SJCRH30 (cell line): ENCODE measurements around the gene TC2N. TPM values are rescaled to one million over a fixed set of nuclear protein-coding genes. Genes with fewer than 3 reads are reported as not detected.
"Not testable (repeated sequence)": the region's sequence is repeated elsewhere in the genome, so short reads cannot be mapped to it uniquely, and the experiment has no call there.

Source experiments
- DNase-seq, 2 experiments: peaks; one replicate each; pipeline ENCODE4 v3.0.0-alpha.2; 2015 to 2020
- H3K27ac ChIP-seq: fragments of 250-450 bp; sonication (Bioruptor Pico); 2 replicates; pipeline ENCODE4 v1.5.1; 2020; ENCODE audit warnings: mild to moderate bottlenecking, moderate library complexity
- H3K27me3 ChIP-seq: fragments of 250-450 bp; sonication (Bioruptor Pico); 2 replicates; pipeline ENCODE4 v1.5.1; 2020; ENCODE audit warnings: mild to moderate bottlenecking, moderate library complexity
- H3K36me3 ChIP-seq: fragments of 250-450 bp; sonication (Bioruptor Pico); 2 replicates; pipeline ENCODE4 v1.5.1; 2020; ENCODE audit warnings: mild to moderate bottlenecking, moderate library complexity
- H3K4me1 ChIP-seq: fragments of 250-450 bp; sonication (Bioruptor Pico); 2 replicates; pipeline ENCODE4 v1.5.1; 2020; ENCODE audit warnings: mild to moderate bottlenecking, moderate library complexity
- H3K4me3 ChIP-seq: fragments of 250-450 bp; sonication (Bioruptor Pico); 2 replicates; pipeline ENCODE4 v1.5.1; 2020; ENCODE audit warnings: mild to moderate bottlenecking, moderate library complexity
- H3K9me3 ChIP-seq: fragments of 250-450 bp; sonication (Bioruptor Pico); replicated peaks from 2 replicates; pipeline ENCODE4 v1.5.1; 2020; ENCODE audit warnings: mild to moderate bottlenecking, moderate library complexity
- total RNA-seq: library from RNA; depleted of rRNA; stranded (reverse); fragments of >200 nt; shearing (Covaris generic); gene quantifications from 2 replicates; pipeline ENCODE4 v1.2.3, GENCODE V29; 2014

TC2N gene
- total RNA-seq, 1 experiment from 2014 or later, result 0.26 TPM

DNA sequence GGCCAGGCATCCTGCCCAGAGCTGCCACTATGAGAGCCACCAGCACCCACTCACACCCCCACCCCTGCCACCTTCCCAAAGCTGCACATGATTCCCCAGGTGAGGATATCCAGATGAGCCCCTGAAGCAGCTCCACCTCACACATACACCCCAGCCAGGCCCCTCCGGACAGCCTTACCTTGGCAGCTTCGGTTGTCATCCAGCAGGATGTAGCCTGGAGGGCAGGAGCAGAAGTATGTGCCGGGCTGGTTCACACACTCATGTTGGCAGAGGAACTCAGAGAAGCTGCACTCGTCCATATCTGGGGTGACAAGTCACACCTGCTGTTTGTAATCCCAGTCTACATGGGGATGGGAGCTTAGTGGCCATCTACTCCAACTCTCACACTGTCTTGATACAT lies 15.4 kb upstream of the TC2N start:
- Histone ChIP-seq H3K36me3 (peaks cover 2% of the 10 kb centered on the region; the same call in 1 of the 2 replicates), H3K9me3 (no peaks in the 10 kb centered on the region), H3K27me3 (no peaks in the 10 kb centered on the region), H3K4me3 (no peak overlapping the region), H3K27ac (no peak overlapping the region), H3K4me1 (peaks cover 7% of the 10 kb centered on the region; the same call in 1 of the 2 replicates)
- no peak for DNase-seq

DNA sequence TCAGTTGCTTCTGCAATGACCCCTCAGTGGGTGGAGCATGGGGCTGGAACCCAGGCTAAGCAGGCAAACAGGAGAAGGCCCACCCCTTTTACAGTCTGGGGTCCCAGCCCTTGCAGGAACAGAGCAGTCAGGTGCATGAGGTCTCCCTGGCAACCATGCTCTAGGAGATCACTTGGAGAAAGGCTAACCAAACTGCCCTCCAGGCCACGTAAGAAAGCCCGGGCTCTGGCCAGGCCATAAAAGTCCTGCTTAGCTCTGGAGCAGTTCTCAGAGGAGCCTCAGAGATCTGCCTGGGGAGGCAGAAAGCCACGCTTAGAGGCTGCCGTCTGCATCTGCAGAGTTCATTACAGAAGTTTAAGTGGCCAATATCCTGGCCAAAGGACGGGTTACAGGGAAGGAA lies 15.0 kb upstream of the TC2N start:
- Histone ChIP-seq H3K27ac (no peak overlapping the region), H3K27me3 (no peaks in the 10 kb centered on the region), H3K4me3 (no peak overlapping the region), H3K36me3 (peaks cover 2% of the 10 kb centered on the region; the same call in 1 of the 2 replicates), H3K4me1 (peaks cover 7% of the 10 kb centered on the region; the same call in 1 of the 2 replicates), H3K9me3 (no peaks in the 10 kb centered on the region)
- DNase-seq, result no peak

DNA sequence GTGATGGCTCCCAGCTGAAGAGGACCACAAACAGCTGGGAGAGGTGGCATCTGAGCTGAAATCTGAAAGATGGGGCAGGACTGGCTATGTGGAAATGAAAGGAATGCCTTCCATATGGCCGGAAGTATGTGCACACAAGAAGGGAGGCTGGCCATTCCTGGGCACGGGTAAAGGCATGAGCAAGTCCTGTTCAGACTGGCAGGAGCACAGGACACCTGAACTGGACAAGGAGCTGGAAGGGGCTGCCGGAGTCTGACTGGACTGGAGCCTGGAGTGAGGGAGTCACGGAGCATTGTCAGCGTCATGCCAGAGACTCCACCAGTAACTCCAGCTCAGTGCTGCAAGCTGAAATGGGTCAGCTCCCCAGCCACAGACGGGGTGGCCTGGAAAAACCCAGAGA lies 11.9 kb upstream of the TC2N start:
- Histone ChIP-seq H3K9me3 (no peaks in the 10 kb centered on the region), H3K4me1 (no peaks in the 10 kb centered on the region), H3K36me3 (peaks cover 2% of the 10 kb centered on the region; the same call in 1 of the 2 replicates), H3K4me3 (no peak overlapping the region), H3K27me3 (no peaks in the 10 kb centered on the region), H3K27ac (no peak overlapping the region)
- DNase-seq, result no peak

DNA sequence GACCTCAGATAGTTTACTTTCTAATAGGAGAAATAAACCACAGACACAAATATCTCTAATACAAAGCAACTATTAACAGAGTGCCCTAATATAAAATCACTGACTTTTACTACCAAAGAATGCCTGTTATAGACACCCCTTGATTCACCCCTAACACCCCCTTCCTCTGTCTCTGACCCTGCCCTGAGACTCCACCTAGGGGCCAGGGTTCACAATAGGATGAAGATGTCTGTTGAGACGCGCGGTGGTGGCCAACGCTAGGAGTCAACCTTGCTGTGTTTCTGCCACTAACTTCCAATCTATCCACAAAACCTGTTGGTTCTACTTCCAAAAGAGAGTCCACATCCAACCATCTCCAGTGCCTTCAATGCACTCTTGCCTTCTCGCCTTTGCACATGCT lies 10.9 kb upstream of the TC2N start:
- H3K4me3 ChIP-seq, result no peak overlapping the region
- H3K27me3 ChIP-seq, result no peaks in the 10 kb centered on the region
- peaks cover 2% of the 10 kb centered on the region; the same call in 1 of the 2 replicates for H3K36me3 ChIP-seq
- H3K27ac ChIP-seq, result no peak overlapping the region
- 0 out of 2 replicates have a peak, but pooled peaks cover 5% of the 10 kb centered on the region for H3K4me1 ChIP-seq
- no peaks in the 10 kb centered on the region for H3K9me3 ChIP-seq
- no peak for DNase-seq

DNA sequence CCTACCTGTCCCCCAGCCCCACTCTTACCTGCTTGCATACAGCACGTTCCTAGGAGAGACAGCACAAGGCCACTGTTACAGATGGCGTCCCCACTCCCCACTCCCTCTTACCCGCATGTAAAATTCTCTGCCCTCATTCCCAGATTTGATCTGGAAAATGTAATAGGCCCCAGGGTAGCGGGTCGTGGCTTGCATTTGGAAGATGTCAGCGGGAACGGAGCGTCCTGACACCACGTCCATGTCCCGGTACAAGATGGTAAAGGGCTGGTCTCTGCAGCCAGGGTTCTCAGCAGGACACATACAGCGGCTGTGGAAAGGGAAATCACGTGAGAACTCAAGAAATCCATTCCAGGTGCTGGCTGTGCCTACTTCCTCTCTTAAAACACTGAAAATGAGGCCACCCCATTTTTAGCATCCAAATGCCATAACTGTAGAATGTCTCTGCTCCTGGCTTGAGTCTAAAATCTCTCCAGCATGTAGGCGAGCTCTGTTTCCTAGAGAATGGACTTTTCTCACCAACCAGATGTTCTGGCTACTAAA lies 10.1 kb upstream of the TC2N start:
- H3K27ac ChIP-seq, result no peak overlapping the region
- H3K36me3 ChIP-seq, result peaks cover 2% of the 10 kb centered on the region; the same call in 1 of the 2 replicates
- no peaks in the 10 kb centered on the region for H3K9me3 ChIP-seq
- H3K4me3 ChIP-seq, result no peak overlapping the region
- 0 out of 2 replicates have a peak, but pooled peaks cover 5% of the 10 kb centered on the region for H3K4me1 ChIP-seq
- no peak for DNase-seq
- H3K27me3 ChIP-seq, result no peaks in the 10 kb centered on the region

GRCh38 chr14:91876492-91876891 lies 9.2 kb upstream of the TC2N start:
- no peaks in the 10 kb centered on the region for H3K9me3 ChIP-seq
- H3K4me3 ChIP-seq, result no peak overlapping the region
- peaks cover 2% of the 10 kb centered on the region; the same call in 1 of the 2 replicates for H3K36me3 ChIP-seq
- H3K4me1 ChIP-seq, result 0 out of 2 replicates have a peak, but pooled peaks cover 5% of the 10 kb centered on the region
- H3K27ac ChIP-seq, result no peak overlapping the region
- DNase-seq, result no peak
- no peaks in the 10 kb centered on the region for H3K27me3 ChIP-seq

- Histone ChIP-seq H3K36me3 (peaks cover 2% of the 10 kb centered on the region; the same call in 1 of the 2 replicates), H3K27ac (no peak overlapping the region), H3K27me3 (no peaks in the 10 kb centered on the region)
Measured at GRCh38 chr14:91875525-91876286, 8.4 kb upstream of the TC2N start.

GRCh38 chr14:91873471-91874415 lies 6.4 kb upstream of the TC2N start:
- Histone ChIP-seq H3K4me1 (0 out of 2 replicates have a peak, but pooled peaks cover 5% of the 10 kb centered on the region), H3K27me3 (no peaks in the 10 kb centered on the region), H3K36me3 (no peaks in the 10 kb centered on the region; the same call in 1 of the 2 replicates), H3K9me3 (no peaks in the 10 kb centered on the region), H3K27ac (no peak overlapping the region), H3K4me3 (no peak overlapping the region)
- DNase-seq, result peak; percentile 25 to 50

More at GRCh38 chr14:91875525-91876286, 8.4 kb upstream of the TC2N start:
- no peak for DNase-seq
- Histone ChIP-seq H3K4me3 (no peak overlapping the region), H3K4me1 (0 out of 2 replicates have a peak, but pooled peaks cover 5% of the 10 kb centered on the region), H3K9me3 (no peaks in the 10 kb centered on the region)

- Histone ChIP-seq H3K9me3 (no peaks in the 10 kb centered on the region), H3K27ac (no peak overlapping the region), H3K4me1 (0 out of 2 replicates have a peak, but pooled peaks cover 5% of the 10 kb centered on the region), H3K4me3 (no peak overlapping the region), H3K36me3 (no peaks in the 10 kb centered on the region; the same call in 1 of the 2 replicates), H3K27me3 (no peaks in the 10 kb centered on the region)
- no peak for DNase-seq
Measured at GRCh38 chr14:91872517-91873470, 5.5 kb upstream of the TC2N start.

DNA sequence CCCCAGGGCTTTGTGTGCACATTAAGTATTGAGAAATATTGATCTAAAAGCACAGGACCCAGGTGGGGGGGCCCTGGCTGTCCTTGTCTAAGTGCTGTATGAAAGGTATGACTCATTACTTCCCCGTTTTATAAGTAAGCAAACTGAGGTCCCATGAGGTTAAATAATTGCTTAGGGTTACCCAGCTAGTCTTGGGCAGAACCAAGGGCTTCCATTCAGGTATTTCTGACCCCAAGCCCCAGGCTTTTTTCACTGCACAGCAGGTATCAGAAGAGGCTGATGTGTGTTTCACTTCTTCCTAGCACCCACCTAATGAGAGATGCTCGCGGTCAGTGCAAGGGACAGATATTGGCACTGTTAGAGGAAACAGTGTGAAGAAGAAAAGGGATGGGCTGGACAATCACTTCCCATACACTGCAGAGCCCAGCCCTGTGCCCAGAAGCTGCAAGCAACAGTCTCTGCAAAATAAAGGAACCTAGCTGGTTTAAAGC lies 4.7 kb upstream of the TC2N start:
- no peak overlapping the region for H3K4me3 ChIP-seq
- H3K36me3 ChIP-seq, result no peaks in the 10 kb centered on the region; the same call in 1 of the 2 replicates
- H3K4me1 ChIP-seq, result 0 out of 2 replicates have a peak, but pooled peaks cover 5% of the 10 kb centered on the region
- no peak overlapping the region for H3K27ac ChIP-seq
- no peak for DNase-seq
- H3K27me3 ChIP-seq, result no peaks in the 10 kb centered on the region
- no peaks in the 10 kb centered on the region for H3K9me3 ChIP-seq

GRCh38 chr14:91871401-91871800 lies 4.1 kb upstream of the TC2N start:
- not testable (repeated sequence) for H3K4me3 ChIP-seq, DNase-seq, H3K4me1 ChIP-seq, H3K27ac ChIP-seq, H3K27me3 ChIP-seq, H3K9me3 ChIP-seq, H3K36me3 ChIP-seq

DNA sequence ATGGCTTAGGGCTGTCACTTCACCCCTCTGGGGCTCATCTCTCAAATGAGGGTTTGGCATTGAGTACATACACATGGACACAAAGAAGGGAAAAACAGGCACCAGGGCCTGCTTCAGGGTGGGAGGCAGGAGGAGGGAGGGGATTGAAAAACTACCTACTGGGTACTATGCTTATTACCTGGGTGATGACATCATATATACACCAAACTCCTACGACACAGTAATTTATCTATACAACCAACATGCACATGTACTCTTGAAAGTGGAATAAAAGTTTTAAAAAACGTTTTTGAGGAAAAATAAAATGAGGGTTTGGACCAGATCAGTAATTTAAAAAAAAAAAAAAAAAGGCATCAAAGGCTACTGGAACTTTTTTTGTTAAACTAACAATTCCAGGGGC lies 3.6 kb upstream of the TC2N start:
- no peak for DNase-seq
- H3K27me3 ChIP-seq, result no peaks in the 10 kb centered on the region
- H3K36me3 ChIP-seq, result no peaks in the 10 kb centered on the region
- H3K4me1 ChIP-seq, result peaks cover 6% of the 10 kb centered on the region
- H3K27ac ChIP-seq, result no peak overlapping the region
- no peaks in the 10 kb centered on the region for H3K9me3 ChIP-seq
- no peak overlapping the region for H3K4me3 ChIP-seq

- no peaks in the 10 kb centered on the region for H3K36me3 ChIP-seq
Measured at GRCh38 chr14:91870001-91870400, 2.7 kb upstream of the TC2N start.

More at GRCh38 chr14:91870001-91870400, 2.7 kb upstream of the TC2N start:
- Histone ChIP-seq H3K4me1 (peaks cover 9% of the 10 kb centered on the region), H3K27me3 (no peaks in the 10 kb centered on the region), H3K27ac (no peak overlapping the region), H3K4me3 (no peak overlapping the region), H3K9me3 (no peaks in the 10 kb centered on the region)
- DNase-seq, result no peak
